DMS79 treated with DMSO at 0.1 percent for 48 hours (cell line): Measurements from ENCODE around the gene TMEM120A.
"Not testable (repeated sequence)": the region's sequence is repeated elsewhere in the genome, so short reads cannot be mapped to it uniquely, and the experiment has no call there.

ENCODE experiments used
- DNase-seq: peaks from one replicate; lab custom pipeline; 2025; lab: John Stamatoyannopoulos, UW

The TMEM120A gene

GRCh38 chr7:75994388-75995051 is at the start of gene TMEM120A:
TMEM120A (minus strand) TSS chr7:75994595; CDS start chr7:75994570, 25 bp downstream.
- DNase-seq: peak; percentile 85

DNA sequence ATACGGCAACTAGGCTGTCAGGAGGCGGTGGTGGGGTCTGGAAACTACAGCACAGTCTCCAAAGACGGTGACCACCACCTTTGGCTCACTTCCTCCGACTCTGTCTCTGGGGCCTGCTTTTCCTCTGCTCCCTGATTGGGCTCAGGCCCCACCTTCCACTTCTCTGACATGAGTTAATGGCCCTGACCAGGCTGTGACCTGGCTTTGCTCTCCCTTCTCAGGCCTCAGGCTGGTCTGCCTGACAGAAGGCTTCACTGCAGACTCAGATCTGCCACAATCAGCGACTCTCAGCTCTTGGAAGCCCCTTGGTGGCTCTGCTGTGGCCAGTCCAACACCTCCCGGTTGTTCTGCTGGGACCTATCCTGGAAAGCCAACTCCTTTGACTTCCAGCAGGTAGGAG is 45.7 kb upstream of the TMEM120A start:
- DNase-seq: no peak

GRCh38 chr7:76037310-76037709 is 42.9 kb upstream of the TMEM120A start:
- DNase-seq: no peak

DNA sequence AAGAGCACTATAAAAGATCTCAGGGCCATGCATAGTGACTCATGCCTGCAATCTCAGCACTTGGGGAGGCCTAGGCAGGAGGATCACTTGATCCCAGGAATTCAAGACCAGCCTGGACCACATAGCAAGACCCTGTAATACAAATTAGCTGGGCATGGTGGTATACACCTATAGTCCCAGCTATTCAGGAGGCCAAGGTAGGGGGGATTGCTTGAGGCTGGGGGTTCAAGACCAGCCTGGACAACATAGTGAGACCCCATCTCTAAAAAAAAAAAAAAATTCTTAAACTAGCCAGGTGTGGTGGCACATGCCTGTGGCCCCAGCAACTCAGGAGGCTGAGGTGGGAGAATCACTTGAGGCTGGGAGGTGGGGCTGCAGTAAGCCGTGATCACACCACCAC is 37.6 kb upstream of the TMEM120A start:
- no peak for DNase-seq

DNA sequence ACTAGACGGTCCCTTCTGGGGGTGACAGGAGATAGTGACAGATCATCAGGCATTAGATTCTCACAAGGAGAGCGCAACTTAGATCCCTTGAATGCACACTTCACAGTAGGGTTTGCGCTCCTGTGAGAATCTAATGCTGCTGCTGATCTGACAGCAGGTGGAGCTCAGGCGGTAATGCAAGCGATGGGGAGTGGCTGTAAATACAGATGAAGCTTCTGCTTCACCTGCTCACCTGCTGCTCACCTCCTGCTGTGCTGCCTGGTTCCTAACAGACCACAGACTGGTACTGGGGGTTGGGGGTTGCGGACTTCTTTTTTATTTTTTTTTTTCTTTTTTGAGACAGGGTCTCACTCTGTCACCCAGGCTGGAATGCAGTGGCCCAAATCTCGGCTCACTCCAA is 35.3 kb upstream of the TMEM120A start:
- not testable (repeated sequence) for DNase-seq

DNA sequence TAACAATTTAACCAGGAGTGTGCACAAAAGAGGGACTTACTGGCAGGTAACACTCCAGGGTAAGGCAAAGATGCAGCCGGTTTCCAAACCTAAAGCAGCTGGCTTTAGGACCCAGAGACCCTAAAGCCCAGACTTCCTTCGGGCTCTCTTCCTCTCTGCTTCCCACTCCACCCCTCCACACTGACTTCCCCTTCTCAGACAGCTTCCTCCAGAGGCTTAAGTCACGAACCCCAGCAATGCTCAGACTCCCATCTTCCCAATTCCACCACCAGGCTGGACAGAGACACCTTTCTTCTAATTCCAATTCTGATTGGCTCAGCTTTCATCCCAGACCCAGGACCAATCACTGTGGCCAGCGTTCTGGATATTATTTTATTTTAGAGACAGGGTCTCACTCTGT is 28.6 kb upstream of the TMEM120A start:
- DNase-seq: no peak

- no peak for DNase-seq
These were observed 27.8 kb upstream of the TMEM120A start for GRCh38 chr7:76022026-76022780.

- DNase-seq: no peak
These were observed 25.8 kb upstream of the TMEM120A start for GRCh38 chr7:76020031-76020714.

DNA sequence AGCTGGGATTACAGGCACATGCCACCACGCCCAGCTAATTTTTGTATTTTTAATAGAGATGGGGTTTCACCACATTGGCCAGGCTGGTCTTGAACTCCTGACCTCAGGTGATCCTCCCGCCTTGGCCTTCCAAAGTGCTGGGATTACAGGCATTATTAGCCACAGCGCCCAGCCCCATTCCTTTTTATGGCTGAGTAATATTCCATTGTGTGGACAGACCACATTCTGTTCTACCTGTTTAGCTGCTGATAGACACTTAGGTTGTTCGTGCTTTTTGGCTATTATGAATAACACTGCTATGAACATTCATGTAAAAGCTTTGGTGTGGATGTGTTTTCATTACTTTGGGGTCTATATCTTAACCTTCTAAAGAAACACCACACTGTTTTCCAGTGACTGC is 24.1 kb upstream of the TMEM120A start:
- not testable (repeated sequence) for DNase-seq

DNA sequence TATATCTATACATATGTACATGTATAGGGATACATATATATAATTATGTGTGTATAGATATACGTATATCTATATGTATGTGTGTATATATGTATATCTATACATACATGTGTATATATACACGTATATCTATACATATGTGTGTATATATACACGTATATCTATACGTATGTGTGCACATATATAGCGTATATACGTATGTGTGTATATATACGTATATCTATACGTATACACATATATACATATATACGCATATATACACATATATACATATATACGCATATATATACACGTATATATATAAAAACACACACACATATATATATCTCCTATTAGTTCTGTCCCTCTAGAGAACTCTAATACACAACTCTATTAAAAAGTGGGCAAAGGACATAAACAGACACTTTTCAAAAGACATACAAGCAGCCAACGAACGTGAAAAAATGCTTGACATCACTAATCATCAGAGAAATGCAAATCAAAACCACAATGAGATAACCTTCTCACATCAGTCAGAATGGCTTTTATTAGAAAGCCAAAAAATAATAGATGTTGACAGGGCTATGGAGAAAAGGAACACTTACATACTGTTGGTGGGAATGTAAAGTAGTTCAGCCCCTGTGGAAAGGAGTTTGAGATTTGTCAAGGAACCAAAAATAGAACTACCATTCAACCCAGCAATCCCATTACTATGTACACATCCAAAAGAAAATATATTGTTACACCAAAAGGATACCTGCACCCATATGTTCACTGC is 22.0 kb upstream of the TMEM120A start:
- no peak for DNase-seq

DNA sequence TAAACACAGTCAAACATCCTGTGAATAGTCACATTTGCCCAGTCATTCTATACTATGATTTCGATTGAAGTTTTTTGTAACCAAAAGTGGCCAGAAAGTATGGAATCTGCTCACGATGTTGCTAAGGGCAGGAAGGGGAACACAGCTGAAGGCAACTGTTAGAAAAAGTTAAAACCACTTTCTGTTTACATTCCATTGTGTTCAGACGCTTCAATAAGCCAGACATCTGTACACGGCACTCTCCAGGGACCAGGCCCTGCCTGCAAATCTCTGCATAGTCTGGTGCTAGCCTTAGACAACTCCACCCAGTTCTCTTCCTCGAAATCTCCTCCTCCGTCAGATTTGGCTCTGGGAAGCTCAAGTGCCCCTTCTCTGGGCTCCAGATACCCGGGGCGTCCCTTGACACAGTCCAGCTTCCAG is 17.1 kb upstream of the TMEM120A start:
- DNase-seq: no peak

- no peak for DNase-seq
These were observed 15.5 kb upstream of the TMEM120A start for GRCh38 chr7:76009672-76010600.

GRCh38 chr7:76008156-76008687 is 13.8 kb upstream of the TMEM120A start:
- DNase-seq: no peak

- DNase-seq: not testable (repeated sequence)
These were observed 10.6 kb upstream of the TMEM120A start for GRCh38 chr7:76005004-76005403.

DNA sequence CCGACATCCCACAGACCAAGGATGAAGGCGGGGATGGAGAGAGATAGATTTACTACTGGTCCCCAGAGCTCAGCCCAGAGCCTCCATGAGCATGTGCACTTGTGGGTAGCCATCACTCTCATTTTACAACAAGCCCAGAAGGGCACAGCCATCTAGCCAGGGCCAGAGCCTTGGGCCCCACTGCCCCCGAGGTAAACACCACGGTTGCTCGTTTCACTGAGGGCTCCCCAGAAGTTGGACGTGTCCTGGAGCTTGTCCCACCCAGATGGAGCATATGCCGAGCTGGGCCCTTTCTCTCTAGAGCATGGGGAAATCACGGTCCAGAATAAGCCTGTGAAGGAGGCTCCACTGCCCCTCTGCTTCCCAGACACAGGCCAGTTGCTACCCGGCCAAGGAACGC is 9.0 kb upstream of the TMEM120A start:
- DNase-seq: no peak

DNA sequence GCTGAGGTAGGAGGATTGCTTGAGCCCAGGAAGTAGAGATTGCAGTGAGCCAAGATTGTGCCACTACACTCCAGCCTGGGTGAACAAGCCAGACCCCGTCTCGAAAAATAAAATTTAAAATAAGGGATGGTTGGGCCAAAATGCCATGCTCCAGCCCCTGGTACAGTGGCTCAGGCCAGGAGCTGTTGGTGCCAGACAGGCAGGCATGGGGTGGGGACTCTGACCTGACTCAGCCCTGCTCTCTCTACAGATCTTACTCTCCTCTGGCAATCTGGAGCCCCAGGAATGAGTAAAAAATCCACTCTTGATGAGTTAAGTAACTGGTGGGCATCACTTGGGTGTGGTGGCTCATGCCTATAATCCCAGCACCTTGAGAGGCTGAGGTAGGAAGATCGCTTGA is 8.4 kb upstream of the TMEM120A start:
- DNase-seq: no peak

- no peak for DNase-seq
These were observed 7.7 kb upstream of the TMEM120A start for GRCh38 chr7:76002139-76002538.

- no peak for DNase-seq
These were observed 6.2 kb upstream of the TMEM120A start for GRCh38 chr7:76000566-76000965.

GRCh38 chr7:75998038-75998437 is 3.6 kb upstream of the TMEM120A start:
- DNase-seq: no peak

GRCh38 chr7:75996476-75996875 is 2.1 kb upstream of the TMEM120A start:
- DNase-seq: no peak

- no peak for DNase-seq
These were observed 1.6 kb upstream of the TMEM120A start for GRCh38 chr7:75995996-75996395.
